Measurements from ENCODE around the gene PDE6H. TPM values are rescaled to one million over a fixed set of nuclear protein-coding genes. Genes with fewer than 3 reads are reported as not detected.

The PDE6H gene
- total and polyA plus RNA-seq, 10 of the 15 experiments (the other 5 are each of a cell fraction or from before 2014, with no cell fraction given): 0.16 TPM; not detected in 9

DNA sequence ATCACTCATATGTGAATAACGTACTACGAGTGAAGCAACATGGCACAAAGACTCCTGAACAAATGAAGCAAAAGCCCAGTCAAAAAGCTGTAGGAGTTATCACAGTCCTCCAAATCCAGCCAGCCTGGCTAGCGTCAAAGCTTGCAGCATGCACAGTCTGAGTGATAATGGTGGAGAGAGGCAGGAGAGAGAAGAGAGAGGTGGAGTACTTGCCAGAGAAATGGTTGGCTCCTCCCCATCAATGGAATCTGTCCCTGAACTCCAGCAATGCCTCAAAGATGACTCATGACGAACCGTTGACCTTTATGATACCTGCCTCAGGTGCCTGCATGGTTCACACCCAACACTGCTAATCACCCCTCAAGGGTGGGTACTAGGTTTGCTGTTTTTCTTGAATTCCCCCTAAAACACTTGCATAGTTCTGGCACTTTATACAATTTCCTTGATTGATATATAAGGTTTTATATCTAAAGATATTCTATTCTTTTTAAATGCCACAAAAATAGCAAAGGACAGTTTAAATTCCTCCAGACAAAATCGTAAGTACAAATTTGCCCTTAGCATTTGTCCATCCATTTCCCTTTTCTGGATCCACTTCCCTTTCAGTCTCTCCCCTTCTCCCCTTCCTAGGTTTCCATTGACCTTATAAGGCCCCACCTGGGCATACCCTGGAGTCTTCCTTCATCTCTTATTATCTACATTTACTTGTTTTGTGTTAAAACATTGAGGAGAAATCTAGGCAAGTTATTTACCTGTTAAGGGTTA is 21.7 kb upstream of the PDE6H start (continued):
- no peak for TF ChIP-seq ZZZ3 (IDR thresholded peaks at IDR 0.05; ENCODE audit: control insufficient read depth, insufficient read length, low read depth)
- TF ChIP-seq, protein P1, sequence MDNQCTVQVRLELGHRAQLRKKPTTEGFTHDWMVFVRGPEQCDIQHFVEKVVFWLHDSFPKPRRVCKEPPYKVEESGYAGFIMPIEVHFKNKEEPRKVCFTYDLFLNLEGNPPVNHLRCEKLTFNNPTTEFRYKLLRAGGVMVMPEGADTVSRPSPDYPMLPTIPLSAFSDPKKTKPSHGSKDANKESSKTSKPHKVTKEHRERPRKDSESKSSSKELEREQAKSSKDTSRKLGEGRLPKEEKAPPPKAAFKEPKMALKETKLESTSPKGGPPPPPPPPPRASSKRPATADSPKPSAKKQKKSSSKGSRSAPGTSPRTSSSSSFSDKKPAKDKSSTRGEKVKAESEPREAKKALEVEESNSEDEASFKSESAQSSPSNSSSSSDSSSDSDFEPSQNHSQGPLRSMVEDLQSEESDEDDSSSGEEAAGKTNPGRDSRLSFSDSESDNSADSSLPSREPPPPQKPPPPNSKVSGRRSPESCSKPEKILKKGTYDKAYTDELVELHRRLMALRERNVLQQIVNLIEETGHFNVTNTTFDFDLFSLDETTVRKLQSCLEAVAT (IDR thresholded peaks at IDR 0.05): no peak
- no peak for TF ChIP-seq BHLHE40 (IDR thresholded peaks at IDR 0.05; ENCODE audit: borderline replicate concordance in 1 of 2, low read depth in 2 of 2, low read length in 1 of 2)
- TF ChIP-seq, protein P2, sequence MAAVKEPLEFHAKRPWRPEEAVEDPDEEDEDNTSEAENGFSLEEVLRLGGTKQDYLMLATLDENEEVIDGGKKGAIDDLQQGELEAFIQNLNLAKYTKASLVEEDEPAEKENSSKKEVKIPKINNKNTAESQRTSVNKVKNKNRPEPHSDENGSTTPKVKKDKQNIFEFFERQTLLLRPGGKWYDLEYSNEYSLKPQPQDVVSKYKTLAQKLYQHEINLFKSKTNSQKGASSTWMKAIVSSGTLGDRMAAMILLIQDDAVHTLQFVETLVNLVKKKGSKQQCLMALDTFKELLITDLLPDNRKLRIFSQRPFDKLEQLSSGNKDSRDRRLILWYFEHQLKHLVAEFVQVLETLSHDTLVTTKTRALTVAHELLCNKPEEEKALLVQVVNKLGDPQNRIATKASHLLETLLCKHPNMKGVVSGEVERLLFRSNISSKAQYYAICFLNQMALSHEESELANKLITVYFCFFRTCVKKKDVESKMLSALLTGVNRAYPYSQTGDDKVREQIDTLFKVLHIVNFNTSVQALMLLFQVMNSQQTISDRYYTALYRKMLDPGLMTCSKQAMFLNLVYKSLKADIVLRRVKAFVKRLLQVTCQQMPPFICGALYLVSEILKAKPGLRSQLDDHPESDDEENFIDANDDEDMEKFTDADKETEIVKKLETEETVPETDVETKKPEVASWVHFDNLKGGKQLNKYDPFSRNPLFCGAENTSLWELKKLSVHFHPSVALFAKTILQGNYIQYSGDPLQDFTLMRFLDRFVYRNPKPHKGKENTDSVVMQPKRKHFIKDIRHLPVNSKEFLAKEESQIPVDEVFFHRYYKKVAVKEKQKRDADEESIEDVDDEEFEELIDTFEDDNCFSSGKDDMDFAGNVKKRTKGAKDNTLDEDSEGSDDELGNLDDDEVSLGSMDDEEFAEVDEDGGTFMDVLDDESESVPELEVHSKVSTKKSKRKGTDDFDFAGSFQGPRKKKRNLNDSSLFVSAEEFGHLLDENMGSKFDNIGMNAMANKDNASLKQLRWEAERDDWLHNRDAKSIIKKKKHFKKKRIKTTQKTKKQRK (IDR thresholded peaks at IDR 0.05; ENCODE audit: low read depth, low read length): no peak
- no peak for TF ChIP-seq POLR2AphosphoS2 (IDR thresholded peaks at IDR 0.05; ENCODE audit: low read depth, low read length)
